ENCODE measurements around the gene AOPEP.

- TF ChIP-seq CTCF (IDR thresholded peaks at IDR 0.05; ENCODE audit: insufficient read depth, low read length, poor library complexity, severe bottlenecking) (no peak), EZH2phosphoT487 (conservative IDR thresholded peaks at IDR 0.05; ENCODE audit: low read length) (no peak)
Measured at GRCh38 chr9:95021166-95021886, 294.8 kb downstream of the AOPEP start.

Data from SU-DHL-6 (cell line).